Kidney glomerular epithelial cell (primary cell): Measurements from ENCODE around the gene ZKSCAN4.

ENCODE experiments used
- DNase-seq: peaks from one replicate; lab custom pipeline; 2025; lab: John Stamatoyannopoulos, UW

Gene ZKSCAN4

DNA sequence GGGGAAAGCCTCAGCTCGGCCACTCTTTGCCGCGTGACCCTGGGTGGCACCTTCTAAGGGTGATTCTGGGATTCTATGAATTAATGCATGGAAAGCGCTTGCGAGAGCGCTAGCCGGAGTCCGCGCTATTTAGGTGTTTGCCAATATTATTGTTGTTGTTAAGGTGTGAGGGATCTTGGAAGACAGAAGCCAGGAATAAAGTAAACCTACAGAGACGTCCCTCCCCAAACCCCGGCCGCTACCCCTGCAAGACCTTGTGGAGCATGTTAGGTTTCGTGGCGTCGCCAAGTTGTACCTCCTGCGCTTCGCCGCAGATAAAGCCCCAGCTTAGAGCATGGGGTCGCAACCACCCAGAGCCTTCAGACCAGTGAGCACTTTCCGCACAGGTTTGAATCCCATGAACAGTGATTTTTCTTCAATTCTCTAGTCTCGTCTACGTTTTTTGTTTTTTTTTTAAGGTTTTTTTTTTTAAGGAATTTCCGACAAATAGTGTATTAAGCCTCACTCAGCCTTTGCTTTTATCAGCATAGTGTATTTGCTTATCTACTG, 43.9 kb downstream of the ZKSCAN4 start:
- no peak for DNase-seq

DNA sequence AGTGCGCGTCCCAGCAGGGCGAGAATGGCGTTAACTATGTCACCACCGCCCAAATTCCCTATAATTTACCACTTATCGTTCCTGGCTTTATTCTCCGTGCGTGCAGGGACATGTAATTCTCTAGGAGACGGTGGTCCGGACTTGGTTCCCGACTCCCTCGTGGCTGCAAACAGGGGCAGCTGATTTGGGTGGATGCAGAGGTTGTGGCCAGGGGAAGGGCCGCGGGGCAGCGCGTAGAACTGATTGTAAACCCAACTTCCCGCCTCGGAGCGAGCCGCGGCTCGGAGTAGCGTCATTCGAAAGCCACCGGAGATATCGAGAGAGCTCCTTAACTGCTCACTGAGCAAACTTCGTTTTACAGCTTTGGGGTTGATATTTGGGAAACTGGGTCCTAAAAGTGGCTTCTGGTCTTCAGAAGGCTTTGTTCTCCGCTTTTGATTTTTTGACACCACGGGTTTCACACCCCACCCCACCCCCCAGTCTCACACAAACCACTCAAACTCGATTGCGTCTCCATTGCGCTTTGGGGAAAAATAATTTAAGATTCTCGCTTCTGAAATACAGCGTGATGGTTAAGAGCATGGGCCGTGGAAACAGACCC, 44.5 kb downstream of the ZKSCAN4 start:
- no peak for DNase-seq

DNA sequence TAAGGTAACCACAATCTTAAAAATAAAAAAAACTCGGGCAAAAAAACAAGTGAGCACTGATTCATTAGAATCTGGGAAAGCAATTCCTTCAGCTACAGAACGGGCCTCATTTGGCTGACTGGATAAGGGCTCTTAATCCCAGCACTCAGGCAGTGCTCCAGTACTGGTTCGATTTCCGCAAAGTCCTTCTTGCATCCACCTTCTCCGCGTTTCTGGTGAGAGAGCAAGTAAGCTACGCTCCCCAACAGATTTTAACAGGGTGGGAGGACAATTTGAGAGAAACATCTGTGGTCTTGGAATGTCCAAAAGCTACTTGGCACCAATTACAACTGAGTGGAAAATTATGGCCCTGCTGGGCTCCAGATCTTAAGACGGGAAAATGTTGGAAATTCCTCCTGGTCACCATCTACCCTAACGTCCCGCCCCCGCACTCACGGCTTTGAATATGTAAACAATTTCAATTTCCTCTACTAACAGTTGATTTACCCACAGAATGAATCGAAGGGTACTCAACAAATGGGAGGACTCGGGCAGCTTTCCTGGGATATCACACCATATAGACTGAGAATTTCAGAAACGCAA, 45.0 kb downstream of the ZKSCAN4 start:
- DNase-seq = no peak

DNA sequence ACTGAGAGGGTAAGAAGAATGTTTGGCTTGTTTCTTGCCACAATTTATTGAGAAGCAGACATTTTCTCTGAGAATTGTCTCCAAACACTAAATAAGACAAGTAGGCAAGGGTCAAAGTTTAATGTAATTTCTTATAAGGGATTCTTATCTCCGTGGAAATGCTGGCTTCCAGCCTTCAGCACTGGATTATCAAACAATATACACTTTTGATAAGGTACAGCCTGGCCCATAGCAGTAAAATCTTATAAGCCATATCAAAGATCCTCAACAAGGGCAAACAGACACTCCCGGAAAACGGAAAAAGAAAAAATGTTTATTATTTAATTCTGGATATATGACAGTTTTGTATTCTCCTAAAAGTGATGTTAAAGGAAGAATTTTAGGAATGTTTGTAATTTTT, 45.5 kb downstream of the ZKSCAN4 start:
- no peak for DNase-seq

DNA sequence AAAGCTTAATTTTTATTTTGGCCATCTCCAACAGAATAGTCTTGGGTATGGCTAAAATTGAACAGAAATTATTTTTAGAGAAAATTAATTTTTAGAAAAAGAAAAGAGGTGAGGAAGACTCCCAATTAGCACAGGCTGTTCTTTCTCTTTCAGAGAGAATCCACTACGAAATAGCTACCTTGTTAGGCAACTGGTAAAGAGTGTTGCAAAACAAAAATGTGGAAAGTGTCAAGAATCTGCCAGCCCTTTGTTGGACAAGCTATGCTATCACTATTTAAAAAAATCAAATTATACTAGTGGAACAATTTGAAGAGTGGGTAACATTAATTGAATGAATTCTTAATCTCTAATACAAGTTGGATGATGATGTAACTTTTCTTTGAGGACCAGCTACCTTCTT, 46.2 kb downstream of the ZKSCAN4 start:
- no peak for DNase-seq

DNA sequence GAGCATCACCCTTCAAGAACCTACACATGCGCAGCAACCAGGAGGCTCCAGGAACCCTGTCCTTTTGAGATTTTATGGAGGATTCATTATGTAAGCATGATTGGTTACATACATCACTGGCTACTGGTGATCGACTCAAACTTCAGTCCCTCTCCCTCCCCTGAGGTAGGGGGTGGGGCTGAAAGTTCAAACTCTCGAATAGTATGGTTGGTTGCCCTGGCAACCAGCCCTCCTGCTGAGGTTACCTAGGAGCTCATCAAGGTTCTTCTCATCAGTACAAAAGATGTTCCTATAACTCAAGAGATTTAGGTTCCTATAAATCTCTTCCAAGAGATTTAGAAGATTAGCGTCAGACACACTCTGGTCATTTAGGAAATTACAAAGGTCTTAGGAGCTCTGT, 48.9 kb downstream of the ZKSCAN4 start:
- no peak for DNase-seq

DNA sequence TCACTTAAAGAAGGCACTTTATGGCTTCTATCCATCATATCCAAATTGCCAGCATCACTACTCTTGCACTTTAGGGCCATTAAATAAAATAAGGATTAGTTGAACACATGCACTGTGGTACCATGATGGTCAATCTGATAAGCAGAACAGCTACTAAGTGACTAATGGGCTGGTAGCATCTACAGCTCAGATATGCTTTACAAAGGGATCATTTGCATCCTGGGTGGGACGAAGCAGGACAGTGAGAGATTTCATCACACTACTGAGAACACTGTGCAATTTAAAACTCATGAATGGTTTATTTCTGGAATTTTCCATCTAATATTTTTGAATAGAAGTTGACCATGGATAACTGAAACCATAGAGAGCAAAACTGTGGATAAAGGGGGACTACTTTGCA, 52.0 kb downstream of the ZKSCAN4 start:
- no peak for DNase-seq
